ENCODE measurements around the gene BAAT. TPM values are rescaled to one million over a fixed set of nuclear protein-coding genes. Genes with fewer than 3 reads are reported as not detected.

BAAT gene
- total and polyA plus RNA-seq, 2 of the 13 experiments (the other 11 are each of a cell fraction or from before 2014, with no cell fraction given): 0.71 to 7.9 TPM

GRCh38 chr9:101409079-101409477 lies 24.3 kb upstream of the BAAT start (continued):
- TF ChIP-seq PHF5A (CRISPR knock-in tag; IDR thresholded peaks at IDR 0.05; ENCODE audit: low read depth, unreplicated experiment): no peak
- no peak for TF ChIP-seq ZBTB40 (IDR thresholded peaks at IDR 0.05)
- no peak for TF ChIP-seq ZBTB40 (CRISPR knock-in tag; IDR thresholded peaks at IDR 0.05)
- TF ChIP-seq RBAK (CRISPR knock-in tag; IDR thresholded peaks at IDR 0.05): no peak
- peak; percentile 82; the same call in 1 of the 2 replicates for TF ChIP-seq PAF1 (CRISPR knock-in tag; IDR thresholded peaks at IDR 0.05)
- TF ChIP-seq ZNF543 (CRISPR knock-in tag; IDR thresholded peaks at IDR 0.05): no peak
- TF ChIP-seq, protein P1, sequence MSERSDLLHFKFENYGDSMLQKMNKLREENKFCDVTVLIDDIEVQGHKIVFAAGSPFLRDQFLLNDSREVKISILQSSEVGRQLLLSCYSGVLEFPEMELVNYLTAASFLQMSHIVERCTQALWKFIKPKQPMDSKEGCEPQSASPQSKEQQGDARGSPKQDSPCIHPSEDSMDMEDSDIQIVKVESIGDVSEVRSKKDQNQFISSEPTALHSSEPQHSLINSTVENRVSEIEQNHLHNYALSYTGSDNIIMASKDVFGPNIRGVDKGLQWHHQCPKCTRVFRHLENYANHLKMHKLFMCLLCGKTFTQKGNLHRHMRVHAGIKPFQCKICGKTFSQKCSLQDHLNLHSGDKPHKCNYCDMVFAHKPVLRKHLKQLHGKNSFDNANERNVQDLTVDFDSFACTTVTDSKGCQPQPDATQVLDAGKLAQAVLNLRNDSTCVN (CRISPR knock-in tag; IDR thresholded peaks at IDR 0.05; ENCODE audit: borderline replicate concordance): no peak
- 0 out of 2 replicates have a peak, but pooled peaks have one; percentile 14 for TF ChIP-seq PAXIP1 (CRISPR knock-in tag; conservative IDR thresholded peaks at IDR 0.05)
- peak; percentile 50 for TF ChIP-seq POLR2G (IDR thresholded peaks at IDR 0.05; ENCODE audit: low read depth, low read length)
- no peak for TF ChIP-seq TARDBP (CRISPR knock-in tag; IDR thresholded peaks at IDR 0.05)
- no peak for TF ChIP-seq YY1 (IDR thresholded peaks at IDR 0.05; ENCODE audit: insufficient read depth, insufficient replicate concordance, low read depth, low read length)
- no peak for TF ChIP-seq REPIN1 (CRISPR knock-in tag; IDR thresholded peaks at IDR 0.05; ENCODE audit: borderline replicate concordance, low read depth)
- TF ChIP-seq ZSCAN30 (CRISPR knock-in tag; IDR thresholded peaks at IDR 0.05): no peak
- no peak for TF ChIP-seq ATAD3A (CRISPR knock-in tag; IDR thresholded peaks at IDR 0.05)
- peak; percentile 38 for TF ChIP-seq AGO2 (optimal IDR thresholded peaks at IDR 0.05; ENCODE audit: low read depth, low read length)
- no peak for TF ChIP-seq HOXA3 (CRISPR knock-in tag; IDR thresholded peaks at IDR 0.05)

Measured in HepG2 (cell line).